HEK293 (cell line): ENCODE measurements around the gene CLIC5.

ENCODE experiments used
- CTCF ChIA-PET: fragments of 350-600 bp; formaldehyde crosslinking; extraction: SDS; loops from one replicate; lab custom pipeline; 2021; ENCODE audit warnings: antibody characterized with exemption; lab: Yijun Ruan, JAX
- POLR2A ChIA-PET: fragments of 300-600 bp; formaldehyde crosslinking; extraction: SDS; loops from one replicate; lab custom pipeline; 2020; ENCODE audit warnings: antibody characterized with exemption, inconsistent platforms; lab: Yijun Ruan, JAX
- H3K27ac ChIP-seq: fragments of 200-500 bp; sonication (Bioruptor generic); 2 replicates; pipeline ENCODE4 v1.5.1; 2014; ENCODE audit warnings: low read depth, low read length, control low read depth, inconsistent platforms; ENCODE audit errors: extremely low read depth
- H3K36me3 ChIP-seq, 2 experiments: fragments of 200-500 bp in 1 of 2; sonication (Bioruptor generic) in 1 of 2; 1 replicate in 1 of 2; 2 replicates in 1 of 2; pipeline ENCODE4 v1.5.1; 2014 to 2017; ENCODE audit warnings: inconsistent platforms in 2 of 2, low read length in 2 of 2; ENCODE audit not compliant: control insufficient read depth in 2 of 2, insufficient read depth in 1 of 2
- H3K4me1 ChIP-seq: fragments of 200-500 bp; sonication (Bioruptor generic); 2 replicates; pipeline ENCODE4 v1.5.1; 2014; ENCODE audit warnings: mild to moderate bottlenecking, low read length, inconsistent platforms; ENCODE audit not compliant: control insufficient read depth, insufficient read depth
- H3K4me3 ChIP-seq: 2 replicates; pipeline ENCODE4 v1.5.1; 2011; ENCODE audit warnings: low read depth, mild to moderate bottlenecking, control low read depth, low read length, moderate library complexity
- H3K9me3 ChIP-seq: fragments of 200-500 bp; sonication (Bioruptor generic); 2 replicates; pipeline ENCODE4 v1.5.1; 2014; ENCODE audit warnings: low read depth, low read length, inconsistent platforms; ENCODE audit not compliant: control insufficient read depth, insufficient read depth
- BCL11A ChIP-seq: fragments of 450-650 bp; formaldehyde crosslinking; IDR thresholded peaks from 2 replicates; pipeline ENCODE4 v1.5.1; 2016; ENCODE audit warnings: low read depth, missing biosample characterization, missing genetic modification characterization
- GFI1B ChIP-seq: fragments of 450-650 bp; formaldehyde crosslinking; IDR thresholded peaks from 2 replicates; pipeline ENCODE4 v1.5.1; 2016; ENCODE audit warnings: missing biosample characterization, missing genetic modification characterization
- GLI2 ChIP-seq: fragments of 450-650 bp; formaldehyde crosslinking; IDR thresholded peaks from 2 replicates; pipeline ENCODE4; 2017; ENCODE audit warnings: missing biosample characterization, missing genetic modification characterization, low read depth, borderline replicate concordance
- GLI4 ChIP-seq: fragments of 450-650 bp; formaldehyde crosslinking; IDR thresholded peaks from 2 replicates; pipeline ENCODE4 v1.5.1; 2016; ENCODE audit warnings: missing biosample characterization, missing genetic modification characterization
- HOXD13 ChIP-seq: sonication (generic); formaldehyde crosslinking; IDR thresholded peaks from 2 replicates; pipeline ENCODE4 v1.8.0; 2022; ENCODE audit warnings: missing genetic modification reagents, borderline replicate concordance
- SETDB1 ChIP-seq: IDR thresholded peaks from one replicate; pipeline ENCODE4 v1.6.1; 2017; ENCODE audit warnings: mild to moderate bottlenecking, low read length, moderate library complexity, mixed read lengths; ENCODE audit not compliant: insufficient read length
- ZBTB8A ChIP-seq: fragments of 450-650 bp; formaldehyde crosslinking; IDR thresholded peaks from 2 replicates; pipeline ENCODE4 v1.5.1; 2016; ENCODE audit warnings: missing biosample characterization, missing genetic modification characterization
- ZFP3 ChIP-seq: fragments of 450-650 bp; formaldehyde crosslinking; IDR thresholded peaks from 2 replicates; pipeline ENCODE4 v1.5.1; 2016; ENCODE audit warnings: low read depth, missing biosample characterization, missing genetic modification characterization
- ZNF202 ChIP-seq: fragments of 450-650 bp; formaldehyde crosslinking; IDR thresholded peaks from 2 replicates; pipeline ENCODE4 v1.5.1; 2016; ENCODE audit warnings: missing biosample characterization, missing genetic modification characterization, borderline replicate concordance
- ZNF214 ChIP-seq: fragments of 450-650 bp; formaldehyde crosslinking; IDR thresholded peaks from 2 replicates; pipeline ENCODE4 v1.5.1; 2017; ENCODE audit warnings: missing biosample characterization, mild to moderate bottlenecking, missing genetic modification characterization, borderline replicate concordance
- ZNF239 ChIP-seq: fragments of 450-650 bp; formaldehyde crosslinking; IDR thresholded peaks from 2 replicates; pipeline ENCODE4 v1.5.1; 2016; ENCODE audit warnings: missing biosample characterization, missing genetic modification characterization
- ZNF354C ChIP-seq: fragments of 450-650 bp; formaldehyde crosslinking; IDR thresholded peaks from 2 replicates; pipeline ENCODE4 v1.5.1; 2016; ENCODE audit warnings: missing biosample characterization, missing genetic modification characterization, low read depth, borderline replicate concordance
- ZNF391 ChIP-seq: fragments of 450-650 bp; formaldehyde crosslinking; IDR thresholded peaks from 2 replicates; pipeline ENCODE4 v1.5.1; 2016; ENCODE audit warnings: low read depth, missing biosample characterization, missing genetic modification characterization, borderline replicate concordance
- ZNF626 ChIP-seq: fragments of 450-650 bp; sonication (Bioruptor Pico); formaldehyde crosslinking; IDR thresholded peaks from 2 replicates; pipeline ENCODE4 v1.5.1; 2018; ENCODE audit warnings: missing biosample characterization, missing genetic modification characterization, inconsistent platforms
- ZNF707 ChIP-seq: fragments of 450-650 bp; formaldehyde crosslinking; IDR thresholded peaks from 2 replicates; pipeline ENCODE4 v1.5.1; 2016; ENCODE audit warnings: missing biosample characterization, missing genetic modification characterization
- ZNF785 ChIP-seq: fragments of 450-650 bp; formaldehyde crosslinking; IDR thresholded peaks from 2 replicates; pipeline ENCODE4 v1.5.1; 2016; ENCODE audit warnings: missing biosample characterization, missing genetic modification characterization
- TF ChIP-seq, protein P1 (sequence below): fragments of 450-650 bp; formaldehyde crosslinking; IDR thresholded peaks from 2 replicates; pipeline ENCODE4 v1.5.1; 2017; ENCODE audit warnings: missing biosample characterization, missing genetic modification characterization
- TF ChIP-seq, protein P2 (sequence below): fragments of 450-650 bp; formaldehyde crosslinking; IDR thresholded peaks from 2 replicates; pipeline ENCODE4 v1.5.0; 2017; ENCODE audit warnings: missing biosample characterization, missing genetic modification characterization, borderline replicate concordance
- TF ChIP-seq, protein P3 (sequence below): fragments of 450-650 bp; formaldehyde crosslinking; IDR thresholded peaks from 2 replicates; pipeline ENCODE4 v1.5.1; 2016; ENCODE audit warnings: missing biosample characterization, missing genetic modification characterization, borderline replicate concordance
- TF ChIP-seq, protein P4 (sequence below): fragments of 450-650 bp; formaldehyde crosslinking; IDR thresholded peaks from 2 replicates; pipeline ENCODE4 v1.5.1; 2016; ENCODE audit warnings: missing biosample characterization, missing genetic modification characterization
- TF ChIP-seq, protein P5 (sequence below): fragments of 450-650 bp; formaldehyde crosslinking; IDR thresholded peaks from 2 replicates; pipeline ENCODE4 v1.5.1; 2016; ENCODE audit warnings: missing biosample characterization, missing genetic modification characterization
- TF ChIP-seq, protein P6 (sequence below): fragments of 450-650 bp; formaldehyde crosslinking; IDR thresholded peaks from 2 replicates; pipeline ENCODE4 v1.5.1; 2016; ENCODE audit warnings: missing biosample characterization, missing genetic modification characterization

CLIC5 gene

DNA sequence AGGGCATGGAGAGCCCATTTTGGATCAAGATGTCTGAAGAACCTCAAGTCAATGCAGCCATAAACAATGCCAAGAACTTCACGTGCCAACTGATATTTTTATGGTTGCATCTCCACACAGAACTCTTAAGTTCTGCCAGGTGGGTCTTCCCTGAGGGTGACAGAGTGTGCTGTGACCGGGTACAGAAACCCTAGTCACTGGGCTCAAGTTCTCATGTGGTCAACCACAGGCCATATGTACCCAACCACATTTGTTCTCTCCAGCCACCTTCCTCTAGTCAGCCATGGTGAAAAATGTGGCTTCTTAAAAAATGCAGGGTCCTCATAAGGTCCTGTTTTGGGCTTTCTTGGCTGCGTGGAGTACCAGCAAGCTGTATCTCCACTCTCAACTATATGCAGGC lies 48.9 kb downstream of the CLIC5 start (continued):
- TF ChIP-seq, protein P1, sequence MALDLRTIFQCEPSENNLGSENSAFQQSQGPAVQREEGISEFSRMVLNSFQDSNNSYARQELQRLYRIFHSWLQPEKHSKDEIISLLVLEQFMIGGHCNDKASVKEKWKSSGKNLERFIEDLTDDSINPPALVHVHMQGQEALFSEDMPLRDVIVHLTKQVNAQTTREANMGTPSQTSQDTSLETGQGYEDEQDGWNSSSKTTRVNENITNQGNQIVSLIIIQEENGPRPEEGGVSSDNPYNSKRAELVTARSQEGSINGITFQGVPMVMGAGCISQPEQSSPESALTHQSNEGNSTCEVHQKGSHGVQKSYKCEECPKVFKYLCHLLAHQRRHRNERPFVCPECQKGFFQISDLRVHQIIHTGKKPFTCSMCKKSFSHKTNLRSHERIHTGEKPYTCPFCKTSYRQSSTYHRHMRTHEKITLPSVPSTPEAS (tag by site-specific recombination), result no peak
- TF ChIP-seq, protein P2, sequence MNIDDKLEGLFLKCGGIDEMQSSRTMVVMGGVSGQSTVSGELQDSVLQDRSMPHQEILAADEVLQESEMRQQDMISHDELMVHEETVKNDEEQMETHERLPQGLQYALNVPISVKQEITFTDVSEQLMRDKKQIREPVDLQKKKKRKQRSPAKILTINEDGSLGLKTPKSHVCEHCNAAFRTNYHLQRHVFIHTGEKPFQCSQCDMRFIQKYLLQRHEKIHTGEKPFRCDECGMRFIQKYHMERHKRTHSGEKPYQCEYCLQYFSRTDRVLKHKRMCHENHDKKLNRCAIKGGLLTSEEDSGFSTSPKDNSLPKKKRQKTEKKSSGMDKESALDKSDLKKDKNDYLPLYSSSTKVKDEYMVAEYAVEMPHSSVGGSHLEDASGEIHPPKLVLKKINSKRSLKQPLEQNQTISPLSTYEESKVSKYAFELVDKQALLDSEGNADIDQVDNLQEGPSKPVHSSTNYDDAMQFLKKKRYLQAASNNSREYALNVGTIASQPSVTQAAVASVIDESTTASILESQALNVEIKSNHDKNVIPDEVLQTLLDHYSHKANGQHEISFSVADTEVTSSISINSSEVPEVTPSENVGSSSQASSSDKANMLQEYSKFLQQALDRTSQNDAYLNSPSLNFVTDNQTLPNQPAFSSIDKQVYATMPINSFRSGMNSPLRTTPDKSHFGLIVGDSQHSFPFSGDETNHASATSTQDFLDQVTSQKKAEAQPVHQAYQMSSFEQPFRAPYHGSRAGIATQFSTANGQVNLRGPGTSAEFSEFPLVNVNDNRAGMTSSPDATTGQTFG (tag by site-specific recombination), result no peak
- TF ChIP-seq ZNF202 (tag by site-specific recombination), result no peak
- no peak for TF ChIP-seq ZNF239 (tag by site-specific recombination)
- TF ChIP-seq GLI4 (tag by site-specific recombination), result no peak
- TF ChIP-seq SETDB1, result no peak
- TF ChIP-seq, protein P3, sequence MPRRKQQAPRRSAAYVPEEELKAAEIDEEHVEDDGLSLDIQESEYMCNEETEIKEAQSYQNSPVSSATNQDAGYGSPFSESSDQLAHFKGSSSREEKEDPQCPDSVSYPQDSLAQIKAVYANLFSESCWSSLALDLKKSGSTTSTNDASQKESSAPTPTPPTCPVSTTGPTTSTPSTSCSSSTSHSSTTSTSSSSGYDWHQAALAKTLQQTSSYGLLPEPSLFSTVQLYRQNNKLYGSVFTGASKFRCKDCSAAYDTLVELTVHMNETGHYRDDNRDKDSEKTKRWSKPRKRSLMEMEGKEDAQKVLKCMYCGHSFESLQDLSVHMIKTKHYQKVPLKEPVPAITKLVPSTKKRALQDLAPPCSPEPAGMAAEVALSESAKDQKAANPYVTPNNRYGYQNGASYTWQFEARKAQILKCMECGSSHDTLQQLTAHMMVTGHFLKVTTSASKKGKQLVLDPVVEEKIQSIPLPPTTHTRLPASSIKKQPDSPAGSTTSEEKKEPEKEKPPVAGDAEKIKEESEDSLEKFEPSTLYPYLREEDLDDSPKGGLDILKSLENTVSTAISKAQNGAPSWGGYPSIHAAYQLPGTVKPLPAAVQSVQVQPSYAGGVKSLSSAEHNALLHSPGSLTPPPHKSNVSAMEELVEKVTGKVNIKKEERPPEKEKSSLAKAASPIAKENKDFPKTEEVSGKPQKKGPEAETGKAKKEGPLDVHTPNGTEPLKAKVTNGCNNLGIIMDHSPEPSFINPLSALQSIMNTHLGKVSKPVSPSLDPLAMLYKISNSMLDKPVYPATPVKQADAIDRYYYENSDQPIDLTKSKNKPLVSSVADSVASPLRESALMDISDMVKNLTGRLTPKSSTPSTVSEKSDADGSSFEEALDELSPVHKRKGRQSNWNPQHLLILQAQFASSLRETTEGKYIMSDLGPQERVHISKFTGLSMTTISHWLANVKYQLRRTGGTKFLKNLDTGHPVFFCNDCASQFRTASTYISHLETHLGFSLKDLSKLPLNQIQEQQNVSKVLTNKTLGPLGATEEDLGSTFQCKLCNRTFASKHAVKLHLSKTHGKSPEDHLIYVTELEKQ (tag by site-specific recombination), result no peak
- TF ChIP-seq BCL11A (tag by site-specific recombination), result no peak
- TF ChIP-seq ZFP3 (tag by site-specific recombination), result no peak
- TF ChIP-seq, protein P4, sequence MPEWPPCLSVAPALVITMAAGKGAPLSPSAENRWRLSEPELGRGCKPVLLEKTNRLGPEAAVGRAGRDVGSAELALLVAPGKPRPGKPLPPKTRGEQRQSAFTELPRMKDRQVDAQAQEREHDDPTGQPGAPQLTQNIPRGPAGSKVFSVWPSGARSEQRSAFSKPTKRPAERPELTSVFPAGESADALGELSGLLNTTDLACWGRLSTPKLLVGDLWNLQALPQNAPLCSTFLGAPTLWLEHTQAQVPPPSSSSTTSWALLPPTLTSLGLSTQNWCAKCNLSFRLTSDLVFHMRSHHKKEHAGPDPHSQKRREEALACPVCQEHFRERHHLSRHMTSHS (tag by site-specific recombination), result no peak
- TF ChIP-seq ZNF391 (tag by site-specific recombination), result no peak

DNA sequence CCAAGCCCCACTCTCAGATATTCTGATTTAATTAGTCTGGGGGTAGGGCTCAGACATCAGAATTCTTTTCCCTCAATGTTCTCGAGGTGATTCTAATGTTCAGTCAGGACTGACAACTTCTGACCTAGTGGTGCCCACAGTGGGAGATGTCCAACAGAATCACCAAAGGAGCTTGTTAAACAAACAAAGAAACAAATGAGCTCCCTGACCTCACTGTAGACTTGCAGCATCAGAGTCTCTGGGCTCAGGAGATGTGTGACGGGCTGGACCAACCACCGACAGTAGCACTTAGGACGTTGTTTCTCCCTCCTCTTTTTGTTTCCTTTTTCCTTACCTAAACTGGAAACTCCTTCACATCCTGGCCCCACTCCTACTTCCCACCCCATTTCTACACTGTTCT lies 49.3 kb downstream of the CLIC5 start:
- POLR2A ChIA-PET, result no interaction called here
- Histone ChIP-seq H3K4me3 (no peak overlapping the region), H3K4me1 (no peaks in the 10 kb centered on the region), H3K9me3 (no peaks in the 10 kb centered on the region), H3K27ac (no peak overlapping the region), H3K36me3 (no peaks in the 10 kb centered on the region)
- CTCF ChIA-PET, result interaction anchor here (0.6 to 3.3 kb wide), 4 partner anchors 16 to 1372 kb away, joined by 3 to 14 read pairs (median 3); no protein-coding TSS in a partner anchor
- TF ChIP-seq ZNF214 (tag by site-specific recombination) (no peak), GFI1B (tag by site-specific recombination) (no peak), ZBTB8A (tag by site-specific recombination) (no peak), ZNF707 (tag by site-specific recombination) (no peak), GLI2 (tag by site-specific recombination) (no peak), ZNF354C (tag by site-specific recombination) (no peak), HOXD13 (CRISPR knock-in tag) (no peak), ZNF785 (no peak), ZNF626 (tag by site-specific recombination) (no peak)
- TF ChIP-seq, protein P4 (tag by site-specific recombination), result no peak
- TF ChIP-seq, protein P5, sequence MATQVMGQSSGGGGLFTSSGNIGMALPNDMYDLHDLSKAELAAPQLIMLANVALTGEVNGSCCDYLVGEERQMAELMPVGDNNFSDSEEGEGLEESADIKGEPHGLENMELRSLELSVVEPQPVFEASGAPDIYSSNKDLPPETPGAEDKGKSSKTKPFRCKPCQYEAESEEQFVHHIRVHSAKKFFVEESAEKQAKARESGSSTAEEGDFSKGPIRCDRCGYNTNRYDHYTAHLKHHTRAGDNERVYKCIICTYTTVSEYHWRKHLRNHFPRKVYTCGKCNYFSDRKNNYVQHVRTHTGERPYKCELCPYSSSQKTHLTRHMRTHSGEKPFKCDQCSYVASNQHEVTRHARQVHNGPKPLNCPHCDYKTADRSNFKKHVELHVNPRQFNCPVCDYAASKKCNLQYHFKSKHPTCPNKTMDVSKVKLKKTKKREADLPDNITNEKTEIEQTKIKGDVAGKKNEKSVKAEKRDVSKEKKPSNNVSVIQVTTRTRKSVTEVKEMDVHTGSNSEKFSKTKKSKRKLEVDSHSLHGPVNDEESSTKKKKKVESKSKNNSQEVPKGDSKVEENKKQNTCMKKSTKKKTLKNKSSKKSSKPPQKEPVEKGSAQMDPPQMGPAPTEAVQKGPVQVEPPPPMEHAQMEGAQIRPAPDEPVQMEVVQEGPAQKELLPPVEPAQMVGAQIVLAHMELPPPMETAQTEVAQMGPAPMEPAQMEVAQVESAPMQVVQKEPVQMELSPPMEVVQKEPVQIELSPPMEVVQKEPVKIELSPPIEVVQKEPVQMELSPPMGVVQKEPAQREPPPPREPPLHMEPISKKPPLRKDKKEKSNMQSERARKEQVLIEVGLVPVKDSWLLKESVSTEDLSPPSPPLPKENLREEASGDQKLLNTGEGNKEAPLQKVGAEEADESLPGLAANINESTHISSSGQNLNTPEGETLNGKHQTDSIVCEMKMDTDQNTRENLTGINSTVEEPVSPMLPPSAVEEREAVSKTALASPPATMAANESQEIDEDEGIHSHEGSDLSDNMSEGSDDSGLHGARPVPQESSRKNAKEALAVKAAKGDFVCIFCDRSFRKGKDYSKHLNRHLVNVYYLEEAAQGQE (tag by site-specific recombination), result no peak
- TF ChIP-seq, protein P6, sequence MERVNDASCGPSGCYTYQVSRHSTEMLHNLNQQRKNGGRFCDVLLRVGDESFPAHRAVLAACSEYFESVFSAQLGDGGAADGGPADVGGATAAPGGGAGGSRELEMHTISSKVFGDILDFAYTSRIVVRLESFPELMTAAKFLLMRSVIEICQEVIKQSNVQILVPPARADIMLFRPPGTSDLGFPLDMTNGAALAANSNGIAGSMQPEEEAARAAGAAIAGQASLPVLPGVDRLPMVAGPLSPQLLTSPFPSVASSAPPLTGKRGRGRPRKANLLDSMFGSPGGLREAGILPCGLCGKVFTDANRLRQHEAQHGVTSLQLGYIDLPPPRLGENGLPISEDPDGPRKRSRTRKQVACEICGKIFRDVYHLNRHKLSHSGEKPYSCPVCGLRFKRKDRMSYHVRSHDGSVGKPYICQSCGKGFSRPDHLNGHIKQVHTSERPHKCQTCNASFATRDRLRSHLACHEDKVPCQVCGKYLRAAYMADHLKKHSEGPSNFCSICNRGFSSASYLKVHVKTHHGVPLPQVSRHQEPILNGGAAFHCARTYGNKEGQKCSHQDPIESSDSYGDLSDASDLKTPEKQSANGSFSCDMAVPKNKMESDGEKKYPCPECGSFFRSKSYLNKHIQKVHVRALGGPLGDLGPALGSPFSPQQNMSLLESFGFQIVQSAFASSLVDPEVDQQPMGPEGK (tag by site-specific recombination), result no peak
